Gastroesophageal sphincter (tissue), 4 donors: ENCODE results near the gene RBBP6. TPM values are rescaled to one million over a fixed set of nuclear protein-coding genes. Genes with fewer than 3 reads are reported as not detected.

Experiments
- ATAC-seq: fragments of 150-250 bp; one replicate; pipeline ENCODE4 v1.9.1; 2016; ENCODE audit warnings: mild to moderate bottlenecking, moderate library complexity
- H3K27ac ChIP-seq, 4 donors: fragments of 200-600 bp; sonication (generic) in 3 of 4; 1 replicate in 3 of 4; 2 replicates in 1 of 4; pipeline ENCODE4 v1.5.1; 2016 to 2019
- H3K27me3 ChIP-seq: fragments of 200-600 bp; sonication (generic); one replicate; pipeline ENCODE4 v1.5.1; 2019
- H3K36me3 ChIP-seq, 2 donors: fragments of 200-600 bp; sonication (generic); one replicate each; pipeline ENCODE4 v1.5.1; 2019; ENCODE audit warnings: control low read depth in 1 of 2
- H3K4me1 ChIP-seq, 3 donors: fragments of 200-600 bp; sonication (generic); 1 replicate in 2 of 3; 2 replicates in 1 of 3; pipeline ENCODE4 v1.5.1; 2016 to 2019; ENCODE audit warnings: control low read depth in 2 of 3
- H3K4me3 ChIP-seq, 2 donors: fragments of 200-600 bp; sonication (generic); one replicate each; pipeline ENCODE4 v1.5.1; 2019; ENCODE audit warnings: mild to moderate bottlenecking in 1 of 2, moderate library complexity in 1 of 2
- H3K9me3 ChIP-seq, 3 donors: fragments of 200-600 bp; sonication (generic); one replicate each; pipeline ENCODE4 v1.5.1; 2017 to 2019; ENCODE audit warnings: control low read depth in 2 of 3
- CTCF ChIP-seq, 4 experiments: fragments of 200-600 bp in 2 of 4; fragments of 450-650 bp in 2 of 4; sonication (generic) in 1 of 4; IDR thresholded peaks; one replicate each; pipeline ENCODE4 v1.5.1; 2017 to 2019; ENCODE audit warnings: antibody characterized with exemption in 4 of 4, mild to moderate bottlenecking in 2 of 4, moderate library complexity in 2 of 4
- EP300 ChIP-seq: sonication (generic); formaldehyde crosslinking; IDR thresholded peaks from one replicate; pipeline ENCODE4 v1.6.1; 2017; ENCODE audit warnings: antibody characterized with exemption, mild to moderate bottlenecking
- POLR2A ChIP-seq, 2 donors: fragments of 450-650 bp; IDR thresholded peaks; one replicate each; pipeline ENCODE4 v1.6.1; 2017; ENCODE audit warnings: antibody characterized with exemption in 2 of 2, mild to moderate bottlenecking in 2 of 2, moderate library complexity in 1 of 2
- POLR2AphosphoS5 ChIP-seq: sonication (generic); formaldehyde crosslinking; IDR thresholded peaks from one replicate; pipeline ENCODE4 v1.6.1; 2017; ENCODE audit warnings: antibody characterized with exemption
- WGBS, 2 donors: methylation state at CpG; one replicate each; pipeline ENCODE4 v1.1.5; 2018; ENCODE audit warnings: low coverage in 1 of 2; 5-methylcytosine and 5-hydroxymethylcytosine counted together
- total RNA-seq, 4 donors: library from RNA; depleted of rRNA; stranded (reverse); fragments of >200 nt; gene quantifications; one replicate each; pipeline ENCODE4 v1.1.0, GENCODE V29; 2016

The RBBP6 gene
- total RNA-seq, 4 donors from 2014 or later = 46.0 to 134 (median 66.1) TPM

GRCh38 chr16:24583494-24583893 lies 44.1 kb downstream of the RBBP6 start:
- no peak overlapping the region for H3K27ac ChIP-seq
- WGBS, 2 donors = 86 to 90% methylated on average over 2 to 5 of the region's 5 CpGs
- no peaks in the 10 kb centered on the region for H3K27me3 ChIP-seq
- no peaks in the 10 kb centered on the region for H3K4me1 ChIP-seq
- TF ChIP-seq POLR2A (IDR thresholded peaks at IDR 0.05) = no peak
- no peak for TF ChIP-seq EP300
- ATAC-seq = no peak
- no peaks in the 10 kb centered on the region for H3K9me3 ChIP-seq
- no peaks in the 10 kb centered on the region for H3K36me3 ChIP-seq
- H3K4me3 ChIP-seq = no peak overlapping the region

GRCh38 chr16:24589997-24590396 lies 50.6 kb downstream of the RBBP6 start:
- H3K27ac ChIP-seq = no peak overlapping the region

GRCh38 chr16:24598777-24599437 lies 59.5 kb downstream of the RBBP6 start:
- Histone ChIP-seq H3K9me3 (no peaks in the 10 kb centered on the region), H3K27ac (no peak overlapping the region), H3K36me3 (no peaks in the 10 kb centered on the region), H3K27me3 (no peaks in the 10 kb centered on the region), H3K4me1 (no peaks in the 10 kb centered on the region), H3K4me3 (no peak overlapping the region)
- ATAC-seq = no peak
- 63 to 89% methylated on average over 1 to 8 of the region's 8 CpGs for WGBS, 2 donors
- TF ChIP-seq POLR2AphosphoS5 (no peak), EP300 (no peak), CTCF (IDR thresholded peaks at IDR 0.05) (no peak), POLR2A (IDR thresholded peaks at IDR 0.05) (no peak)

More at GRCh38 chr16:24589997-24590396, 50.6 kb downstream of the RBBP6 start:
- no peaks in the 10 kb centered on the region for H3K9me3 ChIP-seq
- H3K4me3 ChIP-seq = no peak overlapping the region
- no peak for ATAC-seq
- H3K4me1 ChIP-seq = no peaks in the 10 kb centered on the region
- WGBS, 2 donors = 40 to 50% methylated on average over 1 of the region's 1 CpG
- no peaks in the 10 kb centered on the region for H3K36me3 ChIP-seq
- no peaks in the 10 kb centered on the region for H3K27me3 ChIP-seq
- TF ChIP-seq EP300 = no peak

- ATAC-seq = no peak
- WGBS, 2 donors = 17 to 48% methylated on average over 1 to 4 of the region's 4 CpGs
- H3K27me3 ChIP-seq = no peaks in the 10 kb centered on the region
- peak overlapping the region in 1 of 2 donors; percentile 41 for H3K4me3 ChIP-seq
- H3K4me1 ChIP-seq = peaks cover 0 to 15% (median 8%) of the 10 kb centered on the region in 3 donors
- H3K9me3 ChIP-seq = no peaks in the 10 kb centered on the region
- no peak overlapping the region for H3K27ac ChIP-seq
- TF ChIP-seq EP300 (no peak), CTCF (IDR thresholded peaks at IDR 0.05) (no peak), POLR2A (IDR thresholded peaks at IDR 0.05) (no peak), POLR2AphosphoS5 (no peak)
- H3K36me3 ChIP-seq = no peaks in the 10 kb centered on the region
Measured at GRCh38 chr16:24609417-24609739, 70.0 kb downstream of the RBBP6 start.

- no peak for ATAC-seq
- 12 to 17% methylated on average over 6 to 14 of the region's 22 CpGs for WGBS, 2 donors
- Histone ChIP-seq H3K36me3 (no peaks in the 10 kb centered on the region), H3K27me3 (no peaks in the 10 kb centered on the region), H3K27ac (peak overlapping the region in 1 of 4 donors; percentile 12), H3K4me3 (peak overlapping the region in 1 of 2 donors; percentile 41), H3K4me1 (peaks cover 0 to 15% (median 8%) of the 10 kb centered on the region in 3 donors), H3K9me3 (no peaks in the 10 kb centered on the region)
- peak; percentile 21 for TF ChIP-seq POLR2AphosphoS5
- no peak for TF ChIP-seq POLR2A (IDR thresholded peaks at IDR 0.05)
- no peak for TF ChIP-seq CTCF (IDR thresholded peaks at IDR 0.05)
- TF ChIP-seq EP300 = no peak
Measured at GRCh38 chr16:24609740-24610415, 70.5 kb downstream of the RBBP6 start.

- no peaks in the 10 kb centered on the region for H3K27me3 ChIP-seq
- H3K27ac ChIP-seq = peak overlapping the region in 1 of 4 donors; percentile 12
- H3K36me3 ChIP-seq = no peaks in the 10 kb centered on the region
- peak overlapping the region in 1 of 2 donors; percentile 41 for H3K4me3 ChIP-seq
- WGBS, 2 donors = 17 to 23% methylated on average over 5 to 11 of the region's 13 CpGs
- H3K9me3 ChIP-seq = no peaks in the 10 kb centered on the region
- TF ChIP-seq POLR2AphosphoS5 (no peak), POLR2A (IDR thresholded peaks at IDR 0.05) (no peak), EP300 (no peak), CTCF (IDR thresholded peaks at IDR 0.05) (no peak)
- peak; percentile 65 for ATAC-seq
- peaks cover 0 to 15% (median 8%) of the 10 kb centered on the region in 3 donors for H3K4me1 ChIP-seq
Measured at GRCh38 chr16:24610416-24610755, 71.0 kb downstream of the RBBP6 start.
